Right kidney (tissue), 9 donors: ENCODE data around the gene DMD.
A peak's percentile ranks its signal among the peaks of the same experiment; 100 is the strongest.
"Not testable (repeated sequence)": the region's sequence is repeated elsewhere in the genome, so short reads cannot be mapped to it uniquely, and the experiment has no call there.

Experiments used
- DNase-seq: peaks from one replicate; pipeline ENCODE4 v3.0.0-alpha.2; 2016
- long read RNA-seq, 8 donors: transcript quantifications; one replicate each; lab custom pipeline, GENCODE V29; 2026

The DMD gene
- long read RNA-seq, donor 1, partial matches to known transcripts, result 0 of 1 reads
- long read RNA-seq, donor 1, other reads (novel, unspliced or antisense), result 0 of 1 reads
- long read RNA-seq, donor 2, result 0 reads
- long read RNA-seq, donor 3, result 0 reads
- long read RNA-seq, donor 4, full-length matches to known transcripts, result 2 of 2 reads
- long read RNA-seq, donor 4, partial matches to known transcripts, result 0 of 2 reads
- long read RNA-seq, donor 4, other reads (novel, unspliced or antisense), result 0 of 2 reads
- long read RNA-seq, donor 5, result 0 reads
- long read RNA-seq, donor 6, full-length matches to known transcripts, result 2 of 2 reads
- long read RNA-seq, donor 6, partial matches to known transcripts, result 0 of 2 reads
- long read RNA-seq, donor 6, other reads (novel, unspliced or antisense), result 0 of 2 reads
- long read RNA-seq, donor 7, partial matches to known transcripts, result 0 of 1 reads
- long read RNA-seq, donor 7, other reads (novel, unspliced or antisense), result 0 of 1 reads
- long read RNA-seq, donor 8, full-length matches to known transcripts, result 3 of 3 reads
- long read RNA-seq, donor 8, partial matches to known transcripts, result 0 of 3 reads
- long read RNA-seq, donor 8, other reads (novel, unspliced or antisense), result 0 of 3 reads

DNA sequence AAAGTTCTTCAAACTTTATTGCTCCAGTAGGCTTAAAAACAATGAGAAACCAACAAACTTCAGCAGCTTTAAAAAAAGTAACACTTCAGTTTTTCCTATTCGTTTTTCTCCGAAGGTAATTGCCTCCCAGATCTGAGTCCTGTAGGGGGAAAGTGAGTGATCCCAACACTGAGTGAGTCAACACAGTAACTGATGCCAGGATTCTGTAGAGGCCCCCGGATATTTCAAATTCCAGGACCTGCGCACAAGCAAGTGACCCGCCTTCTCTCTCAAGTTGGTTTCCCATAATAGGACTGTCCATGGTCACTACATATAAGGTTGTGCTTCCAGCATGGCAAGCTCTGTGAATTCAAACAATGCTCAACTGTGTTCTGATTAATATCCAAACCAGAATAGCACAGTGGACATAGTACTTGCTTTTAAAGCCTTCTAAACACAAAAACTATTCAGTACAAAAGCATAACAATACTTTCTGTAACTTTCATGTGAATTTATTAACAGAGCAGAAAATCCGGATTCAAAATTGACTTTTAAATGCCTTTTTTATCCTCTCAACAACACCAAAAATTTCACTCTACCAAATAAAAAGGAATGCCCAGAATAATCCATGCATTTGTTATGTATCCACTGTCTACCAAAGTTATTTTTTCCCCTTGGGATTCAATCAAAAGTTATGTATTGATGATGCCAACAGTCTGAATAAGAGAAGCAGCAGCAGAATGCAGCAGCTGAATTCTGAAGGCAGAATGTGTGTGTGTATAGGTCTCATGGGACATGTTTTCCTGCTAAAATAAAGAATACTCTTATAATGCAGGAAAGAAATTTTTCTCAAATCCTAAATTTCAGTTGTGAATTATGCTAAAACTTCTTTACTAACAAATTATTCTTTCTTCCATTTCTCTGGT is at the start of gene DMD:
Gene DMD, minus strand, starts transcription at position 194 of the 905 bp plus-strand sequence. CDS start 237 bp downstream, outside the sequence.
- peak; percentile 1 for DNase-seq

DNA sequence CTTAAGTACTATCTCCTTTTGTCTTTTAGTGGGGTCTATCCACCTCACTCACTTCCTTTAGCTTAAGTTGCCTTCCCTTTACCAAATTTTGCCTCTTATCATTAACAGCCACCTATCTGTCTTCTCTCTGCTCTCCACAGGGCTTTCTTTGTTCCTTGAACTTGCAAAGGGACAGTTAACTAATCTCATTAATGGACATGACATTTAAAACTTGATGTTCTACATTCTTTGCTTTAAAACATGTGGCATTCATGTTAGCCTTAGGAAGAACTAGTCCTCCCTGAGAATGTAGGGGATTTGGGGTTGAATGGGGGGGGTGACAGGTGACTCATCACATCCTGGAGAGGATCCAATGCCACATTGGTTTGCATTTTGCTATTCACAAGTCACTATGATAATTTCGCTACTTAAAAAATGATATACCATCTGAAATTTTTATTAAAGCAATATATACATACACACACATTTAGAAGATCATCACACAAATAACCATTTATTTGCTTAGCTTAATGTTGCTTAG is 41.0 kb upstream of the DMD start:
- no peak for DNase-seq

DNA sequence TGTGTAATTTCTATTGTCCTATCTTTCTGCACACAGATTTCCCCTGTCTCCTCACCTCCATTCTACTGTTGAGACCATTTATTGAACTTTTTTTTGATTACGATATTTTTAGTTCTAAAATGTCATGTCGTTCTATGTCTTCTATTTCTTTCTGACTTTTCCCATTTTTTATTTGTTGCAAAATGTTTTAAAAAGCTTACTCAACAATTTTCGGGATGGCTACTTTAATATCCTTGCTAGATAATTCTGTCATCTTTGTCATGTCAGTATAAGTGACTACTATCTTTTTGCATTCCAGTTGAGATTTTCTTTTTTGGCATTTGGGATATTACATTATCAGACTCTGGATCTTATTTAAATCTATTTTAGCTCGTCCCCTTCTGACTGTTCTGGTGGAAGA is 7.5 kb upstream of the DMD start:
- no peak for DNase-seq

DNA sequence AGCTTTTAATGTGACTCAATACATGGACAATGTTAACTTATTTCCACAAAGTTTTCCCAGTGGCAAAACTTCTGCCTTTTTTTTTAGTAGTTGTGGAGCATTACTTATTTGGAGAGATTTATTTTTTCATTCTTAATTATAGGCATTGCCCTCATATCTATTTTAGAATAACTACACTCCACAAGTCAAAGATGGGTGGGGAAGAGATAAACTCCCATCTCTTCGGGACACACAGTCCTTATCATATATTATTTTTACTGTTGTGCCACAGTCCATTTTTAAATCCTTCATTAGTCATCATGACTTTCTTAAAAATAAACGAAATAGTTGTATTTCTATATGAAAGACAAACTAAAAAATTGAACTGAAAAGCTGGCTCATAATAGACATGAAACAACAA is 1.2 kb downstream of the DMD start:
- no peak for DNase-seq

DNA sequence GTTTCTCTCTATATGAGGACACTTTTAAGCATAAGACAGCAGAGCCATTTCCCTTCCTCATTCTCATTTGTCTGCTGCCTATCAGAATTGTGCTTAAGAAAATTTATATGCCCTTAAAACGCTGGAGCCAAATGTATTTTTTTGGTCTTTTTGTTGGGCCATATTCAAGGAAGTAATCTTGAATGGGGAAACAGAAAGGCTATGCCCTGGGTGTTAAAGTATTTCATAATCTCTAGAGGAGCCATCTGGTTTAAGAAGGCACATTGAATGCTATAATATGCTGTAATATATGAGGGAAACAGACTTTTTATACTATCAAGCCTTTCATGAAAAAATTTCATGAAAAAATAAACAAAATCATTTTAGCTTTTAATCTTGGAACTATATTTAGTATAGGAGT is 4.3 kb downstream of the DMD start:
- DNase-seq, result no peak

DNA sequence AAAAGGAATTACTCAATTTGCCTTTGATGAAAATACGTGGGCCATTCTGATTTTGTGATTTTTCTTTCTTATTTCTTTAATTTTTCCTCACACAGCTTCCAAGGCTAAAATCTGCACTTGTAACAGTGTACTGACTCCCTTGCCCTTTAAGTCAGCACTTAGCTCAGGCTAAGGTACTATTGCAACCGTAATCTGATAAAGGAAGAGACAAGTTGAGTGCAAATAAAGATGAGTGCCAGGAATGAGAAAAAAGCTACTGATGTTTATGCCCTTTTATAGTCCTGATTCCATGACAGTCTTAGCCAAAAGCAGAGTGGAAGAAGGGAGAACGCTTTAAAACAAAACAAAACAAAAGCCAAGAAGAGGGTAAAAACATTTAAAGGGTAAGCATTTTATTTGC is 6.0 kb downstream of the DMD start:
- no peak for DNase-seq

DNA sequence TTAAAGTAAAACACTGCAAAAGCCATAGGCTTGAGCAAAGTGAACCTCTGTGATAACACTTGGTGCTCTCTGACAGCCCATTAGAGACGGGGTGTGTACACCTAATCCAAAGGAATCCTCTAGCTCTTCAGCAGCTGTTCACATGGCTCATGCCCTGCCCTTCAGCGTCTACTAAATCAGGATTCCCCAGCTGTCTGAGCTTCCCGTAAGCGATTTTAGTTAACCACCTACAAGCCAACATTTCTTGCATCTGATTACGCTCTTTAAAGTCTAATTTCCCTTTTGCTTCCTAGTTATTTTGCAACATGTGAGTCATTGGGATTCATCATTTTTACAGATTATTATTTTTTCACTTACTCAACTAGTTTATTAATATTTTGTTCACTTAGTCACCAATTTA is 6.5 kb downstream of the DMD start:
- DNase-seq, result no peak

DNA sequence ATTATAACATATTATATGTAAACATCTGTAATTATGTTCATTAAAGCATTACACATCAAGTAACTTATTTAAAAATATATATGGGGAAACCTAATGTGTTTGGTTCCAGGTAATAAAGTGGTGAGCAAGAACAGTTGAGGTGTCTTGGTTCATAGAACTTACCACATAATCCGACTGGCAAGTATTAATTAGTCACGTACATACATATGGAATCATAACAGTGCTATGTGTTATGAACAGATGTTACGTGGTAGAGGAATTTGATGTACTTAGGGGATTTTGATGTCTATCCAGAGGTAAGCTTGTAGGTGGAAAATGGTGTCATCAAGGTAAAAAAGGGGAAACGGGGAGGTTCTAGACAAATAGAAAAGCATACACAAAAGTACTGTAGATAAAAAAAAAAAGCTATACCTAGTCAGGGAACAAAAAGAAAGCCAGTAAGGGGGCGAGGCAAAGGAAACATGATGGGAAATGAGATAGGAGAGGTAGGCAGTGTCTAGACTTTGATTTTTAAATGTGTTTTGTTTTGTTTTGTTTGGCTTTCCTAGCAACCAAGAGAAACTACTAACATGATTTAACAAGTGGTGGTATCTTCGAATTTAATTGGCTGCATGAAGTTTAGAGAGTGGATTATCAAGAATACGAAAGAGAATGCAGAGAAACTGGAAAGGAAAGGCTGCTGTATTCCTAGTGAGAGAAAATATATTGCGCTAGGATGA is 12.6 kb downstream of the DMD start:
- no peak for DNase-seq

DNA sequence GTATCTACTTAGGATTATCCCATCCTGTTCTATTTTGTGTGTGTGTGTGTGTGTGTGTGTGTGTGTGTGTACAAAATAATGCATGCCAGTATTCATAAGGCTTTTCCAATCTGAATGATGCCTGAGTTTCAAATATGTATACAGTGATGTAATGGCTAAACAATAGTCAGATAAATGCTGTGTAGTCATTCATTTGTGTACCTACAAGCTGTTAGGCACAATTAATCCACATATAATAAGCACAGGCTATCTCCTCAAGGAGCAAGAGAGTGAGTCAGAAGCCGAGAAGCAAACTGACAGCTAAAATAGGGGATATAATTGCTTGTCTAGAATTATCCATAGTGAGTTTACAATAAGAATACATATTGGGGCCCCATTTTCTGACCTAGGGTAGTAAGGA is 15.7 kb downstream of the DMD start:
- no peak for DNase-seq

DNA sequence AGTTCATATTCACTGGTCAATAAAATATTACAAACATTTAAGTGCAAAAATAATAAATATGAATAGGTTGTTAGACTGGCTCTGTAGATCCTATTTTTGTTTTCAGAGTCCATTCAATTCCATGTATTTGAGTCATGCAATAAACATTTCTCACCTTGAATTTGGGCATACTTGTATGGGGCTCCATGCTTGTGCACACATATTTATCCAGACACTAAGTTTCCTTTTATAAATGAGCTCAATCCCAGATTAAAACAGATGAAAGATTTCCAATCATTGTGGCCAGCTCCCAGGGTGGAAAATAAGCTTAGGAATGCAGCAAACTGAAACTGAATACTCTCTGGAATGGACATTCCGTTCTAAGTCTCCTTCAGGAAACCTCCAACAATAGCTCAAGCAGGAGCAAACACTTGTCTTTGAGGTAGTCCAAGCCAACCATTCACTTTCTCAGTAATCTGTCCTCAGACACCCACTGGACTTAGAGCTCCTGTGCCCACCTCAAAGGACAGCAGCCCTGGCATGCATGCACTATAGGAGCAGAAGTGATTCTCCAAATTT is 16.4 kb downstream of the DMD start:
- DNase-seq, result no peak

DNA sequence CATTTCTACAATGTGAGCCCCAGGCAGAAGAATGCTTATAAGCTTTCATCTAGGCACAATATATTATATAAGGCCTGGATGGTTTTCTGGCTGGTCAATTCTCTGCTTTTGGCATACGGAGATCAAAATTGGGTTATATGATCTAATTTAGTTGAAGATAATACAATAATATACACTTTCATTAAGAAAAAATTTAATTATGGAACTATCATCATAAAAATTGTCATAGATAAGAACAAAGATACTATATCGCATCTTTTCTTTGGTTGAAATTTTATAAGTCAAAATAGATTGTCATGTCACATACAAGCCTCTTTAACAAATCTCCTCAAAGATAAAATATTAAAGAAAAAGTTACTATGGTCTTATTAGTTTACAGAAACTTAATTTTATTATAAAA is 17.1 kb downstream of the DMD start:
- DNase-seq, result no peak

DNA sequence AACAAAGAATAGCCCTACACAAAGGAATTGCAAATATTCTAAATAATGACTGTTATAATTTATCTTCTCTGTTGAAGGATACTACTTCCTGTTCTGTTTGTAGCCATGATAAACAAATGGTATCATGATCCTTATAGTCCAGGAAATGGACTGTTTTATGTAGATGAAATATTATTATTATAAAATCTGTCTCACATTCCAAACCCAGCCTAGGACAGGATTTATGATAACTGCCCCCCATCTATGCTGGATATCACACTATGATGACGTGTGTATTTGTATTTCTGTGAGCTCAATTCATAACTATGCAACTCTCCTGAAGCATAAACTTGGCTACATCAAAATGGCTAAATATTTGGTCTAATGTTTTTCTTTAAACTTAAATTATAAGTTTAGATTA is 21.3 kb downstream of the DMD start:
- DNase-seq, result no peak

DNA sequence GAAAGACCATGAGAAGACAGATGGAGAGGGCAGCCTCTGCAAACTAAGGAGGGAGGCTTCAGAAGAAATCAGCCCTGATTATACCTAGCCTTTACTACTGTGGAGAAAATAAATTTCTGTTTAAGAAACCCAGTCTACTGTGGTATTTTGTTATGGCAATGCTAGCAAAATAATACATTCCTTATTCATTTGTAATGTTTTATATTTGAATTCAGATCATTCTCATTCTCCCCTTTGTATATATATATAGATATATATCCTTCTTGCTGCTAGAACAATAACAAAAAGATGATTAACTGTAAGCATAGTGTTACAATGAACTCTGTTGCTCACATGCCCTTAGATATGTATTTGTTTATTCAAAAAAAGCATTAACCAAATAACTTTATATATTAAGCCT is 22.5 kb downstream of the DMD start:
- no peak for DNase-seq

DNA sequence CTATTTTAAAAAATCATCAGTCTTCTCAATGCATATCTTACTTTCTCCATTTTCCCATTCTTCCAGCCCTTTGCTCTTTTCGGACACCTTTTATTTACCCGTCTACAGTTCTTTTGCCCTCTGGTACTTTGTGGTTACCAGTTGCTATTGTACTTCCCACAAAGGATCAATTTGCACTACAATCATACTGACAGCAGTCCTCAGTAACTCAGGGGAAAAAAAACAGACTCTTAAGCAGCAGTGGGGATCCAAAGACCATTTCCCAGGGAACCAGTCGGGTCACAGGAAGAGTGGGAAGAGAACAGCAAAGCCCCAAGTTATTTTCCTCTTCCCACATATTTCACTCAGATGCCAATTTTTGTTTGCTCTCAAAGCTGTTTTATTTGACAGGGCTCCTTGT is 23.1 kb downstream of the DMD start:
- no peak for DNase-seq

DNA sequence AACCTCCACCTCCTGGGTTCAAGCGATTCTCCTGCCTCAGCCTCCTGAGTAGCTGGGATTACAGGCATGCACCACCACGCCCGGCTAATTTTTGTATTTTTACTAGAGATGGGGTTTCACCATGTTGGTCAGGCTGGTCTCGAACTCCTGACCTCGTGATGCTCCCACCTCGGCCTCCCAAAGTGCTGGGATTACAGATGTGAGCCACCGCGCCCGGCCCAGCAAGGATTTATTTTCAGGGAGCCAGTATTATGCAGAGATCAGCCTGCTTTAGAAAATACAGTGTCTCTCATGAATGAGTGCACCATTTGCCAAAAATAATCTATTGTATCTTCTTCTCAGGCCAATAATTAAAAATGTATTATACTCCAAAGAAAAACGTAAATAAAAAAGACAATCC is 26.5 kb downstream of the DMD start:
- not testable (repeated sequence) for DNase-seq

DNA sequence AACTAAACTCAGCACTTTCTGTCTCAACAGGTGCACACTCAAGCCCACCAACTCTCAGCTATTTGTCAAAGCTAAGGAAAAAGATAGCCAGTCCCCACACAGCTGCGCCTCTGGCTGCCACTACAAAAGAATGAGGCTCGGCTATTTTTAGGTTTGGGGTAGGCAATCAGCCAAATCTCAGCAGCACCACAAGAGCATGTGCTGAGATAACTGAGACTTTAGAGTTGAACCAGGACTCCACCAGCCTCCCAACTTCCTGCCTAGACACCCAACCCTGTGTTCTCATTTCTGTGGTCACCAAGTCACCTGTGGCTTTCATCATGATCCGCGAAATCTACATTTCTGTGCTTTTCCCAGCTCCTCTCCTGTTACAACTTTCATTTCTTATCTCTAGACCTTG is 28.0 kb downstream of the DMD start:
- DNase-seq, result peak; percentile 7

DNA sequence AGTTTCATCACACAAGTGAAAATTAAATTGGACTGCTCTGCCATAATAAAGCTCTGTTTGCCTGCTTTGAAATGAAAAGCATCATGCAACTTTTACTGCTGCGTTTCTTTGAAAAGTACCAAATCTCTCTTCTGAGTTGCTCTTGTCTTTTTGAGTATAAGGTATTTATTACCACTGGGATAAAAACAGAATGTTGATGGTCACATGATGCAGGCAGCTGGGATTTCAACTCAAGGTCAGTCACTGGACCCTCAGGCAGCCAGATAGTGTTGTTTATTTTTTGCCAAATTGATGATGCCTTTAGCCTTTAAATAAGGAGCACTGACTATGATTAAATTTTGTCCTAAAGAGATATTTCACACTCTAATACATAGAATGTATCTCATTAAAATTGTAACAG is 32.7 kb downstream of the DMD start:
- DNase-seq, result no peak

DNA sequence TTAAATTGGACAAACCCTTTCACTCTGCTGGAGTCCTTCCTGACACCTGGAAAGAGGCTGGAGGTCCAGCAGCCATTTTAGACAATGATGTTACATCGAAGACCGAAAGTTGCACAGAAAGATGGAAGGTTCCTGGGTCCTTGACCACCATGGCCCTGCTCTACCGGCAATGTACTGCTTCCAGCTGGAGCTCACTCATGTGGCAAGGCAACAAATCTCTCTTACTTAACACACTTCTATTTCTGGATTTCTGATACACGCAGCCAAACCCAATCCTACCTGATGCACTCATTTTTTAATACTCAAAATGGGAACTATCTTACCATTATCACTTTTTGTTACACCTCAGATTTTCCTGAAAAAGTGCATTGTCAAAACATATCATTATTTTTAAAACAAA is 33.1 kb downstream of the DMD start:
- no peak for DNase-seq

DNA sequence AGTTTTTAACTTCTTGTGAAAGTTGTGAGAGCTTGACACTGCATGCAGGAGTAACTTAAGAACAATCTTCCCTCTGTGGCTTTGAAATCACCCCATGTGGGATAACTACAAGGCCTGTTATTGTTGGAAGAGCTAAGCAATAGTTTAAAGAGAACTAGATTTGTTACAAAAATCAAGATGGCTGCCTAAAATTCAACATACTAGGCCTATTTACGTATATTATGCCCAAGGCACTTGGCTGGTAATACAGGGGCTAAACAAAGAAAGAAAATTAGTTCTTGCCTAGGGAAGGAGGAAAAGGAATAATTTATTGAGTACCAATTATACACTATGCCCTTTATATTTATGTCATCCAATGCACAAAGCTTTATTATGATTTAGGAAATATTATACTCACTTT is 36.1 kb downstream of the DMD start:
- no peak for DNase-seq

DNA sequence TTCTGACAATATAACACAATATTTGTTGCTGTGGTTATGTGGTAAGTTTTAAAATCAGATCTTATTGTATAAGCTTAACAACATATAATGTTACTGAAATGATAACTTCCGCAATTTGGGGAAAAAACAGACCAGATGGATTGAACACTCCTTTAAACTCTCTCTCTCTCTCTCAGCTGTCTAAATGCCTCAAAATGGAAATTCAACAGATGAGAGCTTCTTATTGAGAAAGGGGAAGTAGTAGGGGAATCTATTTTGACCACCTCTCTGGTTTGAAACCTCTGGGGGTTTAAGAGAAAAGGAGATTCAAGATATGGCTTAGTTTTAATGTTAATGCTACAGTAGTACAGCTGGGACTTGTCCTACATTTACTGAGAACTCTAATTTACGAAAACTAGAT is 40.3 kb downstream of the DMD start:
- no peak for DNase-seq

DNA sequence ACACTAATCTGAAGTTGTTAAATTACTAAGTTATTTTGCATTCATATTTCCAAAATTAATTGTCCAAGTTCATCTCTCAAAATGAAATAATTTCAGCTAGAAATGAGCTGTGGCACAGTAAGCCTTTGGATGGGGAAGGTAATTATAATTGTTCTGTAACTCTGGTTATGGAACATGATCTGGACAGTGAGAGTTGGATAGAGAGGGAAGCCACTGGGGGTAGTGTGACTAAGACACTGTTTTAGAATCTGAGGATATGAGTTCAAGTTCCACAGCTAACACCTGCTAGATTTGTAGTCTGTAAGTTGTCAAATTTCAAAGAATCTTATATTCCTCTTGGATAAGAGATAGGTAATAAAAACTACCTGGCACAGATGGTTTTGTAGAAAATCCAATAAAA is 49.5 kb downstream of the DMD start:
- DNase-seq, result no peak

DNA sequence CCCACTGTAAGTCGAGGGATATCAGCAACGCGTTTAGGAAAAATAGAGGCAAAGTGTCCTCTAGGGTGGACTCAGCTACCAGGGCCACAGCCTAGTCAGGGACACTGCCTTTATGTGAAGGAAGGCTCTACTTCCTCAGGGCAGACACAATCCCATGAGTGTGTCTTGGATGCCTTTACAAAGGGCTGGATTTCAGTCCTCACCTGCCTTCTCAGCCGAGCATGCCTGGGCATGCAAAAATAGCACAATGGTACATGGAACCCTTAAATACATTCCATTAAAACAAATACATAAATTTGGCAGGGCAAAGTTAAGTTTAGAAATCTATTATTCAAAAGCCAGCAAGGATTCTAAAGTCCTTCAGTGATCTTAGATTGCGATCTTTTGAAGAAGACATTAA is 51.1 kb downstream of the DMD start:
- DNase-seq, result no peak
